ENCODE data around the gene CYSLTR2. TPM values are rescaled to one million over a fixed set of nuclear protein-coding genes. Genes with fewer than 3 reads are reported as not detected.

Gene CYSLTR2, protein sequence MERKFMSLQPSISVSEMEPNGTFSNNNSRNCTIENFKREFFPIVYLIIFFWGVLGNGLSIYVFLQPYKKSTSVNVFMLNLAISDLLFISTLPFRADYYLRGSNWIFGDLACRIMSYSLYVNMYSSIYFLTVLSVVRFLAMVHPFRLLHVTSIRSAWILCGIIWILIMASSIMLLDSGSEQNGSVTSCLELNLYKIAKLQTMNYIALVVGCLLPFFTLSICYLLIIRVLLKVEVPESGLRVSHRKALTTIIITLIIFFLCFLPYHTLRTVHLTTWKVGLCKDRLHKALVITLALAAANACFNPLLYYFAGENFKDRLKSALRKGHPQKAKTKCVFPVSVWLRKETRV
- 0.11 TPM in 1 of 2 replicates, not detected in the other for total RNA-seq

DNA sequence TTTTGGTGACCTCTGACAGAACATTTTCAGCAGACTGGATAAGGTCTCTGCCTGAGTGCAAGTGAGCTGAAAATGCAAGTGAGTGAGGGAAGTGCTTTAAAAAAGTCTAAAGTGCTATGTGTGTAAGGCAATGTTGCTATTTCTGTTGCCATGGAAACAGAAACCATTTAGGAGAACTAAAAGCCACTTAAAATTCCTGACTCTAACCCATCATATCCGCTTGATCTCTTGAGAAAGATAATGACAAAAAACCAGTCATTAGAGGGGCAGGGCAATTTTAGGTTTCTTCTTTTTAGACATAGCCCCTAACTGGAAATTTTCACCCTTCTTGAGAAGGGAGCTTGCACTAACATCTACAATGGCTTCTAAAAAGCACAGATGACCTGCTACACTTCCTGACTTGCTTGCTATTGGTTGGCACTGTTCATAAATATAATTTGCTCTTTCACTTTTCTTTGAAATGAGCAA is at the start of gene CYSLTR2:
Gene CYSLTR2, plus strand, starts transcription at position 458 of the 468 bp plus-strand sequence. CDS start 52,889 bp downstream, outside the sequence.
- no peak for DNase-seq (ENCODE audit: low read depth, low spot score)

DNA sequence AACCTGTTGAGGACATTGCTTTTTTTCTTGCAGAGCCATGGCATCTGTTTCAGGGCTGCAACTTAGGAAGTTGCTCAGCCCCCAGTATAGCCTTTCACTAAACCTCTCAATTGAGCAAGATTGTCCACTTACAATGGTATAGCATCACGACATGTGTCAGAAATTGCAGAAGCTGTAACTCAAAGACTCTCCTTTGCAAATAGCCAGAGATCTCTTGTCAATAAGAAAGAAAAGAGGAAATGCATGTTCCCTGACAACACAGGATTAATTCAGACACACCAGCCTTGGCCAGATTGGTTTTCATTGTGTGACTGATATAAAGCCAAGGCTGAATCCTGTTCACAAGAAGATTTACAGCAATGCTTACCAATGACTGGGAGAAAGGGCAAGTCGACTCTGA is 38.7 kb upstream of the CYSLTR2 start:
- no peak for DNase-seq (ENCODE audit: low read depth, low spot score)

DNA sequence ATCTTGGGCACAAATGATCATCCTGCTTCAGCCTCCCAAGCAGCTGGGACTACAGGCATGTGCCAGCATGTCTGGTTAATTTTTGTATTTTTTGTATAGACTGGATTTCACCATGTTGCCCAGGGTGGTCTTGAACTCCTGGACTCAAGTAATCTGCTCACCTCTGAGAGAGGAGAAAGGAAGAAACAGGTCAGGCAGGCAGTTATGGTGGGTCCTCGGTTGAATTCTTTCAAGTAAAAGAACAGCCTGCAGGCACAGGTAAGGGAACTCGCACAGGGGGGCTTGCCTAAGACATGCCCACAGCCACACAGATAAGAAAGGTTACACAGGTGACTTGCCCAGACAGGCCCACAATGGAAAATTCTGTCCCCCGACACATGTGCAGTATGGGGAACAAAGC is 34.8 kb upstream of the CYSLTR2 start:
- no peak for DNase-seq (ENCODE audit: low read depth, low spot score)

DNA sequence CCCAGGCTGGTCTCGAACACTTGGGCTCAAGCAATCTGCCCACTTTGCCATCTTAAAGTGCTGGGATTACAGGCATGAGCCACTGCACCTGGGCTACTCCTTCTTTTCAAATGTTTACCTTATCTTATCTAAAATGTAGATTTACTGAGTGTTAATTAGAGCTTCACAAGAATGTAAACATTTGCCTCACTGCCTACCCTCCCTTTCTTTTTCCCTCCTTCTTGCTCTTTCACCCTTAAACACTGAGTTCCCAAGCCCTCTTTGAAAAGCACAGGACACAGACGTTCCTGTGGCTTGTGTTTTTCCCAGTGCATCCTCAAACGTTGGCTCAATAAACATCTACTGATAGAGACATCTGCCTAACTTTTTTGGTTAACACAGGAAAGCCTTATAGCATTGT is 32.7 kb upstream of the CYSLTR2 start:
- no peak for DNase-seq (ENCODE audit: low read depth, low spot score)

DNA sequence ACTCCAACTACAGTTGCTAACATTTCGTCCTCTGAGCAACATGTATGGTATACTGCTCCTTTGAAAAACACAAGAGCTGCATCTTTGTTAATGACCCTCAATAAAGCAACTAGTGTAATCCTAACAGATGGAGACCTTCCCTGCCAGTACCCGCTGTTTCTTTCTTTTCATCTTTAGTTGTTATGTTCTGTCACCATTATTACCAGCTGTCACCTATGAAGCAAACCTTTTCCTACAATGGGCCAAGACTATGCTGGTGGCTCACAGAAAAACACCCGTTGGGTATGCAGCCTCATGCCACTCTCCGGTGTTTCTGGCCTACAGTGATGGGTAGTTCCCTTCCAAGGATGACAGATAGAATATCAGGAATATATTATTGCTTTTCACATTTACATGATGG is 29.7 kb upstream of the CYSLTR2 start:
- no peak for DNase-seq (ENCODE audit: low read depth, low spot score)

DNA sequence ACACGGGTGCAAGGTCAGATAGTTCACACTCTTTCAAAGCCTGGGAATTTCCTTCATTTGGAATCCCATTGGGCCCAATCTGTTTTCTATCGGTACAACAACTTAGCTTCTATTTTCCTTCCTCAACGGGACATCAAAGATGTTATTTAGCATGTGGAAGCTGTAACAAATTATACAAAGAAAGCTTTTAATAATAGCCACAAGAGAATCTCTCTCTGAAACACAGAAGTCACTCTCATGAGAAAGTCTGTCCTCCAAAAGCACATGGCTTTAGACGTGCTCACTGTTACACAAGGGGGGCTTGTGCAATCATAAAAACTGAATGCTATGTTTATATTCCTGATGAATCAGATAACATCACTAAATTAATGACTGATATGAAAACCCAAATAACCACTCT is 28.9 kb upstream of the CYSLTR2 start:
- DNase-seq (ENCODE audit: low read depth, low spot score): no peak

DNA sequence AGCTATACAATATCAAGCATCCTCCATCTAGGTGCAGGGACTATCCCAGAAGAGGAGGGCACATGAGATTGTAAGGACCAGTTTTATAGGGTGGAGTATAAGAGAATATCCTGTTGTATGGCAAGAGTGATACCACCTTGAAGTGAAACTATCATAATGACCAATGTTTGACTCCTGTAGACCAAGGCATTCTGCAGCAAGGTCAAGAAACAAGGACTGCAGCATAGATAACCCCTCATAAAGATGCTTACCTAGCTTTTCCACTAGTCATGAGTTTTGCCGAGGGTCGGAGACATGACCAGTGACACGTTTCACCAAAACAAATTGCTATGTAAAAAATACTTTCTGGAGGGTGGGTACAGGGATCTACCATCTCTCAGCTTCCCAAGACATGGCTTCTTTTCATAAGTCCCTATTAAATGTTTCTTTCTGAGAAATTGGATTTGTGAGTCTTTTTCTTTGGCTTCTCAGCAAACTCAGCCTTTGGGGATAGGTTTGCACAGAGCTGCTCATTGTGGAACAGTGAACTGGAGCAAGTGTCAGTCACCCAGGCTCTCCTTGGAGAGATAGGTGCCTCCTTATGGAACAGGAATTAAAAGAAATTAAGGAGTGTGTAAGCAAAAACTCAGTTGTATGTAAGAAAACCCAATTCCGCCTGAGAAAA is 28.2 kb upstream of the CYSLTR2 start:
- no peak for DNase-seq (ENCODE audit: low read depth, low spot score)

DNA sequence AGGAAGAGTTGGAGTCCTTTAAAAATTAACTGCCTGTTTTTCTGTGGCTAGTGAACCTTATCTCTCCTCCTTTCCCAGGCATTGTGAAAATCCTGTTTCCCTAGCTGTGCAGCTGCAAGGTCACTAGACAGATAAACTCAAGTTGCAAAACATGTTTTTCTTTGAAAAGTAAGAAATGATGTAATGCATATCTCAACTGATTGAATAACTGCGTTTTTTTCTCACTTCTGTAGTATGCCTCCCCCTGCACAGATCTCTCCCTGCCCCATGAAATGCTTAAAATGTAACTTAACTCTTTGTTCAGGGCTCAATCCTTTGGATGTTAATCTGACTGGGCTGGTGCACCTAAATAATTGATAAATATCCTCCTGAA is 27.7 kb upstream of the CYSLTR2 start:
- peak; percentile 66 for DNase-seq (ENCODE audit: low read depth, low spot score)

DNA sequence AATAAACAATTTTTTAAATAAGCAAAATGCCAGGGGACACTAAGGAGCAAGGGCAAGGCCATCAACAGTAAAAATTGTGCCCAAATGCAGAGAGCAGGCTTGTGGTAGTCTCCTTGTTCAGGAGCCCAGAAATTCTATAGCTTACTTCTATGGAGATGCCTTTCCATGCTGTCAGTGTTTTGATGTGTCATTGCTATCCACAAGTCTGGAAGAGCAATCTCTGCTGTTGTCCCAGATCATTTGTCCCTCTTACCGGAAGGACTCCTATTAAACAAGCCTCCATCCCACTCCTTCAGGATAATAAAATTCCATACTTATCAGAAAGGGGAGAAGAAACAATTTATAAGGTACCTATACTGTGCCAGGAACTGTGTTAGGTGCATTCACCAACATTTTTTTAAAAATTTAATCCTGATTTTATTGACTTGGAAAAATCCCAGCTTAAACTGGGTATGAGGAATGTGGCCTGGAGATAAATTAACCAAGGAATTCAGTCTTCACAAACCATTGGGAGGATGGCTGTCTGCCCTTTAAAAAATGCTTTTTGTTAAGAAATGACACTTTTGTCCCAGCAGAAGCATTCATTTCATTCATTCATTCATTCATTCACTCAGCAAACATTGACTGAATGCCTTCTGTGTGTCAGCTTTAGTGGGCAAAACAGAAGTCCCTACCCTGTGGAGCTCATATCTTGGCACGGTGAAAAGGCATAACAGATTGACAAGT is 26.8 kb upstream of the CYSLTR2 start:
- no peak for DNase-seq (ENCODE audit: low read depth, low spot score)

DNA sequence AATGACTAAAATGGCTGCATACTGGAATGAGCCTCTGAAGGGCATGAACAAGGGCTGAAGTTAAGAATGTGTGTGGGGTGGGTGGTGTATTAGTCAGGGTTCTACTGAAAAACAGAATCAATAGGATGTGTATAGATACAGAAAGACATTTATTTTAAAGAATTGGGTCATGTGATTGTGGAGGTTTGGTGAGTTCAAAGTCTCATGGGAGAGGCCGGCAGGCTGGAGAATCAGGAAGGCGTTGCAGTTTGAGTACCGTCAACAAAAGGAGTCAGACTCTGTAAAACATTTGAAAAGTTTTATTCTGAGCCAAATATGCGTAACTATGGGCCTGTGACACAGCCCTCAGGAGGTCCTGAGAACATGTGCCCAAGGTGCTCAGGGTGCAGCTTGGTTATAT is 24.5 kb upstream of the CYSLTR2 start:
- DNase-seq (ENCODE audit: low read depth, low spot score): no peak

DNA sequence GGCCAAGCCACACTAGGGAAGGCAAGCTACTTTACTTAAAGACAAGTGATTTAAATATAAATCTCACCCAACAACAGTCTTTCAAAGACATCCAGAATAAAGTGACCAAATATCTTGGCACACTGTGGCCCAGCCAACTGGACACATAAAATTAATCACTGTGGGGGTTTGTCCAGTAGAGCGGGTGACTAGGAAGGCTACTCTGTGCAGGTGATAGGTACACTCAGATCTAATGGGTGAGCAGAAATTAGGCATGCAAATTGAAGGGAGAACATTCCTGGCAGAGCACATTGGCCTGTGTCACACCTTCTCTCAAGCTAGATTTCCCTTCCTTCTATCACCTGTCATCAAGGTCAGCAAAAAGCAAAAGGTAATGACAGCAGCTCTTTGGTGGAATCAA is 23.4 kb upstream of the CYSLTR2 start:
- DNase-seq (ENCODE audit: low read depth, low spot score): no peak

DNA sequence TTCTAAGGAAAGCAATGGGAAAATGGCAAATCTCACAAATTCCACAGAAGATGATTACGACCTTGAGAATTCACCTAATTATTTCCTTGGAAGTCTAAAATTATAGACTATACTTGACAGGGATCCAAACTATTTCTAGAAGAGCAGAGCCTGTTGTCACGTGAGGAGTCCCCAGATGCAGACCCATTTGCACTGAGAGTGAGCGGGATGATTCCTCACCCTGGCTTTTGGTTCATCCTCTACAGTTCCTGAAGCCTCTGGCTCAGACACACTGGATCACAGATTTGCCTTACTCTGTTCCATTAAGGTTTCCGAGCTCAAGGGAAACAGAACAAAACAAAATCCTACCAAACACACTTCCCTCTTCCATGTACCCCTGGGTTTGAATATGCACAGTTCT is 23.0 kb upstream of the CYSLTR2 start:
- DNase-seq (ENCODE audit: low read depth, low spot score): no peak

DNA sequence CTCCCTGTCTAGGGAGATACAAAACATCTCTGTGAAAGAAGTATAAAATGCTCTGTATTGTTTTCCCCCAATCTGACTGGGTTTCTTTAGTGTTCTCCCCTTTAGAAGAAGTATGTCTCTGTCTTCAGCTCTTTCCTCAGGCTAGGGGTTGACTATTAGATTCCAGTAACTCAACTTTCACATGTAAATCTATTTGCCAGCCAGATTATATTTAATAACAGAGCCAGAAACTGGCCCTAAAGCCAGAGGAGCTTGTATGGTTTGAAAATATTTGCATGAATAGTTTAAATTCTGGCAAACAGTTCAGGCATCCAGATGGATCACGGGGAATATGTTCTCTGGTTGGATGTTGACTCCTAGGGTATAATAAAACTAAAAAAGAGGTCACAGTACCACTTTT is 22.3 kb upstream of the CYSLTR2 start:
- no peak for DNase-seq (ENCODE audit: low read depth, low spot score)

DNA sequence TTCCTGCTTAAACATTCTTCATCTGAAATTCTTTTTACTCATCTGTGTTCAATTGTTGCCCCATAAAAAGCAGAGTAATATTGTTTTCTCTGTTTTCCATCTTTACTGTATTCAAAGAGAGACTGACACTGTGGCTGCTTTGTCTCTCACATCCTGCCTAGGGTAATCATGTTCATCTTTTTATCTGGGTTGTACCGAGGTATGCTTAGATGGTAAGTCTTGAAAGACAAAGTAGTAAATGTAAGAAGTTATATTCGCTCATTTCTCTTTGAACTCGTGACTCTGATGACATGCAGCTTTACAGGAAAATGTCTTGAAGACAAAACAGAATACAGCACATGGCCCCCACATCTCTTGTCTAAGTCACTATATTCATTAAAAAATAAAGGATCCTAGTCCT is 20.0 kb upstream of the CYSLTR2 start:
- no peak for DNase-seq (ENCODE audit: low read depth, low spot score)

DNA sequence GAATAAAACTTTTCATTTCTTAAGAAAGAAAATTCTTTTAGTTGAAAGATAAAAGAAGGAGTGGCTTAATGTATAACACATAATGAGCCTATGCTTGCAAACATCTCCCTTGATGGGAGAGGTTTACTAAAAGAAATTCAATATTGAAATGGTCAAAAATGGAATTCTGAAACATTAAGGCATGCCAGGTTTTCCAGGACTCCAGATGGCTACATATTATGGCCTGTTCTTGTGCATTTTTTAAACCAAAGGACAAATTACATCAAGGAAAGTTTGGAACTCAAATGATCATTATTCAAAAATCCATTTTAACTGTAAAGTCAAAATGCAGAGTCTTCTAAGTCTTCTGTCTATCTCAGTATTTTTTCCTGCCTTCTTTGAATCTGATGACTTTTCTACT is 19.1 kb upstream of the CYSLTR2 start:
- no peak for DNase-seq (ENCODE audit: low read depth, low spot score)

DNA sequence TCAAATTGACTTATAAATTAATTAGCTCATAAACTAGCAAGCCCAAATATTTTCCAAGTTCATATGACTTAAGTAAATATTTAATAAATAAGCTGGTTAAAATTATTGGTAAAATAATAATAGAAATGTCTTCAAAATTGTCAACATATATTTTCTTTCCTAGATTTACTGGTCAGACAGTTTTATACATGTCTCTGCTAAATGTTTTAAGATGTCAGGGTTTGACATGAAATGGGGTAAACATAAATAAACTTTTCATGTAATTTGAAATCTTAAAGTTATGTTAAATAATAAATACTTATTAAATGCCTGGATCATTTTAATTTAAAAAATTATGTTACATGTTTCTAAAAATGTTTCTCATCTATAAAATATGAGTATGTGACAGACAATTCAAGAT is 18.3 kb upstream of the CYSLTR2 start:
- no peak for DNase-seq (ENCODE audit: low read depth, low spot score)

DNA sequence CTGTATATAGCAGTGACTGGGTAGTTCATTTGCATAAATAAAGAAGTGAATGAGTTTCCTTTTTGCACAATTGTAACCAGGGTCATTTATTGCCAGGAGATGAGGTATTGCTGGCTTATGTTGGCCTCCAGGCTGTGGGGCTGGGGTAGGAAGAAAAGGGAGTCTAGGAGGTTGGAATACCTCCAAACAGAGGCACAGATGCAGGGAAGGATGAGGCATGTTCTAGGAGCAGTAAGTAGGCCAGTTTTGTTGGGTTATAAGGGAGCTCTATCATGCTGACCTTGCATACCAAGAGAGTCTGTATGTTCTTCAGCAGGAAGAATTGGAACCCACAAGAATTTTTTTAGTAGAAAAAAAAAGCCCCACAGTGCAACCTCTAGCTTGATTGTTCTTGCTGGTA is 17.2 kb upstream of the CYSLTR2 start:
- DNase-seq (ENCODE audit: low read depth, low spot score): peak; percentile 29

DNA sequence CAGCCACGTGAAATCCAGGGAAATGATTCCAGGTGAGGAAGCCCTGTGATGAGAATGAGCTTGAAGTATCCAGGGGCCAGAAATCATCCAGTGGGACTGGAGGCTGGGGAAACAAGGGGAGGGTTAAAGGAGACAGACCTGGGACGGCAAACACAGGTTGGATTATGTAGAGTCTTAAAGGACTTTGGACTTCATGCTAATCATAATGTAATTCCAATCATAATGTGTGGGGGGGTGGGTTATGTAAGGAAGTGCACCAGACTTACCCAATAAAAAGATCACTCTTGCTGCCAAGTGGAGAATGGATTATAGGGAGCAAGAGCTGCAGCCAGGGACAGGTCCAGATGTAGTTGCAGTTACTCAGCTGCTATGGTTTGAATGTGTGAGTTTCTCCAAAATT is 16.1 kb upstream of the CYSLTR2 start:
- no peak for DNase-seq (ENCODE audit: low read depth, low spot score)

DNA sequence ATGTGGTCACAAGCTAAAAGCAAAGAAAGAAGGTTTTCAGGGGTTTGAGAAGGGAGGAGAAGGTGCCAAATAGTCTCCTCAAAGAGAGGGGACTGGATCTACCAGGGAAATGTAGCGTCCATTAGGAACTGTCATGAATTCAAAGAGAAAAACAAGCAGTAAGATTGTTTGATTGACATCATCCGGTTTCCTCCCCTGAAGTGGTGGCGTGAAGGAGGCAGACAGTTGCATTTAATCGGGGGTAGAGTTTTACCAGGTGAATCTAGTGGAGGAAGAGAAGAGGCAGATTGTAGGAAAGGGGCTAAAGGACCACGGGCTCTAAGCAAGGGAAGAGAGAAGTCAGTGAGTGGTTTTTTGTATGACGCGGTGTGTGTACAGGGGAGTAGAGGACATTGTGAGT is 13.0 kb upstream of the CYSLTR2 start:
- no peak for DNase-seq (ENCODE audit: low read depth, low spot score)

DNA sequence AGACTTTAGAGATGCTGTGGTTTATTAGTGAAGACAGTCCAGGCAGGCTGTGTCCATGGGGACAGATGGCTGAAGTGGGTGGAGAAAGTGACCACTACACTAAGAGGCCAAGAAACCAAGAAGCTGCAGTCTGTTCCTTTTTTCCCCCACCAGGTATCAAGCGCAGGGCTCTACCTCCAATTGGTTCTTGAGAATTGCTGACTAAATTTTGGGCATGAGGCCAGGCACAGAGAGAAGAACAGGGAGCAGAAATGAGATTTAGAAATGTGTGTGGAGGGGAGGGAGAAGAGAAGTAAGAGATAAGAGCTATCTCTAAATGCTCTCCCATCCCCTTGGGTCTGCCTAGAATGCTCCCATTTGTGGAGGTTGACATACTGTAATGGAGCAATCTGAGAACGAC is 12.3 kb upstream of the CYSLTR2 start:
- DNase-seq (ENCODE audit: low read depth, low spot score): no peak

DNA sequence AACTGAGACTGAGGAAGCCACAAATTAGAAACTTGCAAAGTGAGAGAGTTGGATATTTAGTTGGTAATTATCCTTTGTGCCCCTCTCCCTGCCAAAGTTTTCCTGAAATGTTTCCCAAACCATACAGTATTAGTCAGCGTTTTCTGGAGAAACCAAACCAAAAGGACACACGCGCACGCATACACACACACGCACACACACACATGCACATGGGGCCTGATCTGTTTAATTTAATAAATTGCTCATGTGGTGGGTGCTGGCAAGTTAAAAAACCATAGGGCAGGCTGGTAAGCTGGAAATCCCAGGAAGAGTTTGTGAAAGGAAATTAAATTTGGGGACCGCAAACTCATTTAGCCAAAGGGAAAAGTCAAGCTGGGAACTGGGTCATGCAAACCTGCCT is 11.7 kb upstream of the CYSLTR2 start:
- DNase-seq (ENCODE audit: low read depth, low spot score): no peak

DNA sequence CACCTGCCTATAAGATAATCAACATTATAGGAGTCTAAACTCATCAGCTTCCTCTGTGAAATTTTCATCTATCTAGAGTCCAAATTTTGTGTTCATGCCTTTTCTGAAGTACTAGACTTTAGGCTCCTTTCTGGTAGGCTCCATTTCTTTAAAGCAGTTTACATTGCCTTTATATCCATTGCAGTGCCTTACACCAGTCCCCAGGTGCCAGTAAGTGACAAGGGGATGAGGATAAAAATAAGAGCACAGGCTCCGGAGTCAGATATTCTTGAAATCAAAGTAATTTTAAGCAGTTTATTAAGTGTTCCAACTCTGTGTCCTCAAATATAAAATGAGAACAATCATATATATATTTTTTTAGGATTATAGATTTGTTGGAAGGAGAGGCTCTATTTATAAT is 10.6 kb upstream of the CYSLTR2 start:
- DNase-seq (ENCODE audit: low read depth, low spot score): no peak

DNA sequence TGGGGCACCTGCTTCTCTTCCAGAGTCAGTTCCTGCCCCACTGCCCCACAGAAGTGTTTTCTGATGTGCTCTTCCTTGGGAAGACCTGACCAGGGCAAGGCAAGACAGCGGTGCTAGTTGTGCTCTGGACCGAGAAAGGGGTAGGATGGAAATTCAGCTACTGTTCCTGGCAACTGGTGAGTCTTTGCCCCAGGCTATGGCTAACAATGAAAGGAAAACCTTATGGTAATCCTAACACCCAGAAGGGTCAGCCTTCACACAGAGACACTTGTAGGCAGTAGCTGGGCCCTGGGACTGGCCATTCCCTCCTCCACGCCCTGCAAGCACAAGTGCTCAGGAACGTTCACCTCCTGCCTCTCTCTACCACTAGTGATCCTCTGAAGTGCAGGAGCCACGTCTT is 9.6 kb upstream of the CYSLTR2 start:
- DNase-seq (ENCODE audit: low read depth, low spot score): no peak

All from pulmonary artery endothelial cell (primary cell).